SW 1271 (cell line): Measurements from ENCODE around the gene RAPGEF1.
"Not testable (repeated sequence)": the region's sequence is repeated elsewhere in the genome, so short reads cannot be mapped to it uniquely, and the experiment has no call there.

ENCODE experiments used
- DNase-seq, 2 experiments: peaks; one replicate each; lab custom pipeline; 2025; lab: John Stamatoyannopoulos, UW

Gene RAPGEF1

DNA sequence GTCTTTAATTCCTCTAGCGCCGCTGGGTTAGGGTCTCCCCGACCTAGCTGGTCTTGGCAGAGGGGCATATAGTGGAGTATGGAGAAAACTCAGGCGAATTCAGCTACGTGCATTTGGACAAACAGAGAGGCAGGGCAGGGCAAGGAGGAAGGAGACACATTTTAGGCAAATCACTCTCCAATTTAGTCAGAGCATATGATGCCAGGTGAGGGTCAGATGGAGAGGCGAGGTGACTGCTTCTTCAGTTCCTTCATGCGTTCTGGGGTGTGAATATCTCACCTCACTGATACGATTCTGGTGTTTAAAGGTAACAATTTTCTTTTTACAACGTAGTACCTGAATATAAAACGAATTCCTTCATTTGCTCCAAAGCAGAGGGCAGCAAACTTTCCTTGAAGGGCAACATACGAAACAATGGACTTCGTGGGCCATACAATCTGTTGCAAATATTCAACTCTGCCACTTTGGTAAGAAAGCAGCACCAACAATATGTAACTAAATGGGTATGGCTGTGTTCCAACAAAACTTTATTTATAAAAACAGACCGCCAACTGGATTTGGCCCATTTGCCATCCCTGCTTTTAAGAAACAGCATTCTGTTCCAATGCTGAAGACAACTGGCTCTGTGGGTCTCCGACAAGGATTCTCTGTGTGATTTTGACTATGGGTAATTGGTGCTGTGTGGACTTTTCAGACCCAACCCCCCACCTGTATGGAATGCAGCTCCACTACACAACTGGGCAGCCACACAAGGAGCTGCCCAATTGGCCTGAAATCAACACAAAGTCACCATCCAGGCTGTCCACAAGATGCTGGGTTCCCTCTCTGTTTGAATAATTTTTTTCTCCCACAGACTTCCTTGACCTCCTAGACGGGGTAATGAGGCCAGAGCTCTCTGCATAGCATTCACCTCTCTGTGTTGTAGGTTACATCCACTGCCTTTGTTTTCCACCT is 53.8 kb downstream of the RAPGEF1 start:
- no peak for DNase-seq

DNA sequence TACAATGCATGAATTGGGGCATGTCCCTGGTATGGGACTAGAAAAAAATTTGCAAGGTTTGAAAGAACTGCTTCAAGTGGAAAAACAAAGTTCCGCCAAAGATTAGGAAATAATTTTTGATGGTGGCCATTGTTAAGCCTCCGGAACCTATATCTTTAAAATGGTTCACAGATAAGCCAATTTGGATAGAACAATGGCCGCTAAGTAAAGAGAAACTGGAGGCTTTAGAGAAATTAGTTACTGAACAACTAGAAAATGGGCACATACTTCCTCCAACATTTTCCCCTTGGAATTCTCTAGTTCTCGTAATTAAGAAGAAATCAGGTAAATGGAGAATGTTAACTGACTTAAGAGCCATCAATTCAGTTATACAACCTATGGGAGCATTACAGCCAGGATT is 56.8 kb downstream of the RAPGEF1 start:
- not testable (repeated sequence) for DNase-seq

DNA sequence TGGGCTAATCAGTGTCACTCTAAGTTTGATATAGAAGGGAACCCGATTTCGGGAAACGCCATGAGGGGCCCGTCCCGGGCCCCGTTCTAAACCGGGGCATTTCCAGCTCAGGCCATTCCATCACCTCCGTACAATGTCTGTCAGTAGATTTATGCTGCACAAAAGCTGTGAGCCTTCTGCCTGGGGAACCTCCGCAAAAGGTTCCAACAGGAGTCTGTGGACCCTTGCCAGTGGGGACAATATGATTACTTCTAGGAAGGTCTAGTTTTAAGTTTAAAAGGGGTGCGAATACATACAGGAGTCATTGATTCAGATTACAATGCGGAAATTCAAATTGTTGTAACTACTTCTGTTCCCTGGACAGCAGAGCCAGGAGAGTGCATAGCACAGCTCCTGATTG is 57.6 kb downstream of the RAPGEF1 start:
- no peak for DNase-seq

DNA sequence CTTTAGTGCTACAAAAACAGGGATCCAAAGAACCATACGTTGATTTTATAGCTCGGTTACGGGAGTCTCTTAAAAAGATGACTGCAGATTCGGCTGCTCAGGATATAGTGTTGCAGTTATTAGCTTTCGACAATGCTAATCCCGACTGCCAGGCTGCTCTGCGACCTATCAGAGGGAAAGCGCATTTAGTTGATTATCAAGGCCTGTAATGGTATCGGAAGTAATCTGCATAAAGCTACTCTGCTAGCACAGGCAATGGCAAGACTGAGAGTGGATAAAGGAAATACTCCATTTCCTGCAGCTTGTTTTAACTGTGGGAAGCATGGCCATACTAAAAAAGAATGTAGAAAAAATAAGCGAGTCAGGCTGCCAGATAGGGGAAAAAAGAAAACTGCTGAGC is 58.0 kb downstream of the RAPGEF1 start:
- DNase-seq = not testable (repeated sequence)

DNA sequence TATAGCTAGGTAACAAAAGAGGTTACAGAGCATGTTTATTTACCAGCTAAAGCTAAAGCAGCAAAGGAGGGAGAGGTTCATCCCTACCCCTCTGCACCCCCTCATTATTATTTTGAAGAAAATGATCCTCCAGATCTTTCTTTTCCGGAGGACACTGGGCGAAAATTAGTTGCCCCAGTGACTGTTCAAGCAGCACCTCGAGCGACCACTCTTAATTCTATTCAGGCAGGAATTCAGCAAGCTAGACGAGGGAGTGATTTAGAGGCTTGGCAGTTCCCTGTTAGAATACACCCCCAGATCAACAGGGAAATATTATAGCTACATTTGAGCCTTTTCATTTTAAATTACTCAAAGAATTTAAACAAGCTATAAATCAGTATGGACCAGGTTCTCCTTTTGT is 58.8 kb downstream of the RAPGEF1 start:
- DNase-seq = not testable (repeated sequence)

DNA sequence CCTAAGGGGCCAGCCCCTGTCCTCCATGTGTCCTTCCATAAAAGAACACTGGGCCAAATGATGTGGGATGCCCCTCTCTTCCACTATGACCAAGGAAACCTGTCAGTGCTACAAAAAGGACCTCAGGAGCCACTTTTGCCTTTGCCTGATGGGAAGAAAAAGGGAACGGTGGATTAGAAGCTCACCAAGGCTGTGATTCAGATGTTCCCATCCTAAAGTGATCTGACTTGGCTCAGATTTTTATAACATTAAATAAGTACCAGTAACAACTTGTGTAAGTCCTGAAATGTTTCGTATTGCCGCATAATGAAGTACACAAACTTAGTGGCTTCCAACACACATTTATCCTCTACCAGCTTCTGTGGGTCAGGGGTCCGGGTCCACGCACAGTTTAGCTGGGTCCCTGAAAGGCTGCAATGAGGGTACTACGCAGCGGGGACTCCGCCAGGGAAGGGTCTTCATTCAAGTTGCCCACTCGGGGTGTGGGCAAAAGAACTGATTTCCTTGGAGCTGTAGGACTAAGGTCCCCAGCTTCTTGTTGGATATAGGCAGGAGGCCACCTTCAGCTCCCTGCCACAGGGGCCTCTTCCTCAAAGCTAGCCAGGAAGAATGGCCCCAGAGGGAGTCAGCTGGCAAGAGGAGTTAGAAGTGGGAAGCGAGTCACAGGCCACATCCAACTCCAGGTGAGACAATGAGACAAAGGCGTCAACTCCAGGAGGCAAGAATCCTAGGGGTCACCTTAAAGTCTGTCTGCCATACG is 60.4 kb downstream of the RAPGEF1 start:
- no peak for DNase-seq

DNA sequence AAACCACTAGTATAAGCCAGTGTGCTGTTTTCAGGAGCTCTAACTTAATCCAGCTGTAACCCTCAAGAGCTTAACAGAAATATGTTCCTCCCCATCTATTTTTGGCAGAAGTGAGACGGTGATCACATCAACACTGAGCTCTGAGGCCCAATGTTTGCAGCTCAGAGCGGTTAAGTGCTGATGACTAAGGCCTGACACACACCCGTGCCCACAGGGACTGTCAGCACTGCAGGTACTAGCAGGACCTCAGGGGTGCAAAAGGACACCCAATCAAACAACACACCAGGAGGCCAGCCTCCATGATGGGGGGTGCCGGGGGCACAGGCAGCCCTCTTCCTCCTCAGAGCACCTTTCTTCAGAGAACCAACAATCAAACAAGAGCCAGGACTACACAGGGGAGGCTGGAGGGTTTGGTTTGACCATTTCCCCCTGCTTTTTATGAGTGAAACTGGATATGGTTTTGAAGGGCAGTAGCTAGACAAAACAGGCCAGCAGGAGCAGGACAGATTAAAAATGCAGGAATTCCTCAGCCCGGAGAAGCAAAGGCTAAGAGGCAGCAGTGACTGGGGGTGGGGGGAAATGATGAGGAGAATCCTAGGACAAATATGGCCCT is 61.3 kb downstream of the RAPGEF1 start:
- DNase-seq = peak; percentile 73 to 90

DNA sequence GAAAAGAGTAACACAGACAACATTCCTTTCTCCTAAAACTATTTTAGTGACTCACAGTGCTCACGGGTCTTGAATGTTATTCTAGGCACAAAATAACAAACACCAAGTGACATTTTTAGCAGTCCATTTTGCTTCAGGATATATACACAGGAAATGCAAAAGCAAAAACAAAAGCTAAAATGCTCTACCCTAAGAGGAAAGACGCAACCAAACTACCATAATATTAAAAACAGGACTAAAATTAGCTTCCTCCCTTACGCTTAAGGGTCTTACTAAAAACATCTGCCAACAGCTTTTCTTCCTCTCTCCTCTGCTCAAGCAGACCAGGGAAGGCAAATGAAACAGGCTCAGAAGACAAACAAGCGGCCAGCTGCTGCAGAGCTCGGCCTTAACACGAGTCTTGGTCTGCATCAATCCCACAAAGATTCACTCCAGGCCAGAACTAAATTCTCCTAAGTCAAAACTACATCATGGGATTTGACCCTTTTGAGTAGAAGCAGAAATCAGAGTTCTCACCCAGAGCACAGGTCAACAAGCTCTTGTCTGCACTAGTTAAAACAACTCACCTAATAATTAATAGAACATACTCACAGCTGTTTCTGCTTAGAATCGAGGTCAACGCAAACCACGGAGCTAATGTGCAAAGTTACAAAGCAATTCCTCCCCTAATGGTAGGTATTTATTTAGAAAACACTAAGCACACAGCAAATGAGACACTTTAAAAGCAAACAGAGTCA is 62.3 kb downstream of the RAPGEF1 start:
- peak in 1 of 2 experiments; percentile 74 for DNase-seq

DNA sequence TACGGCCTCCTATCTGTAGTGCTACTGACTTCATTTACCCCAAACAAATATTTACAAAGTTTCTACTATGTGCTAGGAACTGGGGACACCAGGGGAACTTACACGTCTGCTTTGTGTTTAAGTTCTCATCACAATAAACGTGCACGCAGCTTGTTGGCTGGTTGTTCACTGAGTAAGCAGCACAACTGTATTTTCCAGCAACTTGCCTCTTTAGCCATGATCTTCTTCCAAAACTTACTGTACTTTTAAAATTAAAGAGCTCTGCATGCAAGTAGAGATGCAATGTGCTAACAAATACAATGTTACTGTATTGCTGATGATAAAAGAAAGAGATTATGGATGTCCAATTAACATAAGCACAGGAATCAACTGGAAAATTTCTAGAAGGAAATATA is 62.8 kb downstream of the RAPGEF1 start:
- DNase-seq = no peak

DNA sequence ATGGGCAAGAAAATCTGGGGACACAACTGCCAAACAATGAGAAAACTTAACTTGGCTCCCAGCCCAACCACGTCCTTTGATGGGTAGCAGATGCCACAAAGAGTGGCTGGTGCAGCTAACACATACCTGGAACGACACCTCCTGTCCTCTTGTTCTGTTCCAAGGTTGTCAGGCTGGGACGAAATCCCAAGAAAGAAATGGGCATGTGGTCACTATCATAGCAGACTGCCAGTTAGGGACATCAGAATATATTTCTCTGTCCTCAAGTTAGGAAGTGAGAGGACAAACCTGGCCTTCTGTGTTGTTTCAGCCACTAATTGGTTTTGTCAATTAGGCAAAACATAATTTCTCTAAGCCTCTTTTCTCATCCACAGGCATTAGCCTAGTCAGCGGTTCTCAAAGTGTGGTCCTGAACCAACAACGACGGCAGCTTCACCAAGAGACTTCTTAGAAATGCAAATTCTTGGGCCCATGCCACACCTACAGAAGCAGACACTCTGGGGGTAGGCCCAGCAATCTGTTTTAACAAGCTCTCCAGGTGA is 63.4 kb downstream of the RAPGEF1 start:
- no peak for DNase-seq

DNA sequence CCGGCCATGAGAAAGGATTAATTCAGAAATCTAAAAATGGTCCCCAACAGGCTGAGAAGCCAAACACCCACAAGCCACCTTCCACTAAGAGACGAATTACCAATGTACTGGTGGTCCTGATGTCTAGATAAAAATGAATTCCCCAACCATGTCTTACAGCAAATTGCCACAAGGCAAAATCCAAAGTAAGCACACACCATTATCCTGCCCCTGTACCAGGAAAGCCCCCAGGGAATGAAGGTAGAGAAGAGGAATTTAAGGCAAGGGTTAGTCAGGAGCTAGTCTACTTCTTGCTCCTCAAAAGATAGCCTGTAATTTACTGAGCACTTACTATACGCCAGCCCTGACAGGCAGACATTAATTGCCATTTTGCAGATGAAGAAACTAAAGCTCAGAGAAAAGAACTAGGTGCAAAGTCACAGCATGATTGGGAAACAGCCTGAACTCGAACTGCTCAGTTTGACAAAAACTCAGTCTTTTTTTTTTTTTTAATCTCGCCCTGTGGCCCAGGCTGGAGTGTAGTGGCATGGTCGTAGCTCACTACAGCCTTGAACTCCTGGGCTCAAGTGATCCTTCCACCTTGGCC is 64.3 kb downstream of the RAPGEF1 start:
- no peak for DNase-seq

DNA sequence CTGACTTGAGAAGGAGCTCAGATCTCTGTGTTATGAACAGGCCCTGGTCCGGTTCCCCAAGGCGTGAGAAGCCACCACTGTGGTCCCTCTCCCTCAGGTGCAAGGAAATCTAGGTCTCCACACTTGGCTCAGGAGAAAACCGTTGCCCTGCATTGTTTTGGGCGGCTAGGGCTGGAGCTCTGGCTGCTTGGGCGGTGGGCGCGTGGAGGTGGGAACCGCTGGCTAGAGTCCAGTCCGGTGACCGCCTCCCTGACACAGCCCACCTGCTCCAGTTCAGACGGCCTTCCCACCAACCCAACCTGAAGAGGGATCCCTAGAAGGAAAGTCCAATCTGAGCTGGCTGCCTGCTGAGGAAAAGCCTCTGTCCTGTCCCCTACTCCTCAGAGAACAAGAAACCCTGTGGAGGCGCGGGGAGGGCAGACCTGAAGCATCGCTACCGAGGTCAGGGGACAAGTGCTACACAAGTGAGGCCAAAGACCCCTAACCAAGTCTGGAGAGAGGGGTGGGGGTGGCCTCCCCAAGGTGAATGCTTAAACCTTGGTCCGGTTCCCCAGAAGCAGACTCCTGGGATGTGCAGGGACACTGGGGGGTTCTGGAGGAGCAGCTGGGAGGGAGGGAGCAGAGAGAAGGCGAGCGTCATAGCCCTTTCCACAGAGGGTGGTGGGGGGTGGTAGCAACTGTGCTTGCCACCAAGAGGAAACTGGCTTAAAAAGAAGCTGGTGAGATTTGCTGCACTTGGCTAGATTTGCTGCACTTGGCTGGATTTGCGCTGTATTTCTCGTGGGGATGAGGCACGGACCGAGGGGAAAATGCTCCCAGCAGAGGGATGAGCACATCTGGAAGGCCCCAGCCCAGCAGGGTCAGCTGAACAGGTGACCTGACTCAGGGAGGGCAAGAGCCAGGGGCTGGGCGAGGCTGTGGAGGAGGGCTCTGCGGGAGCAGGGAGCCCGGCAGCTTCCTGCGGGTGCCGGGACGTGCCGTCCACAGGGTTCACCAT is 65.2 kb downstream of the RAPGEF1 start:
- no peak for DNase-seq

DNA sequence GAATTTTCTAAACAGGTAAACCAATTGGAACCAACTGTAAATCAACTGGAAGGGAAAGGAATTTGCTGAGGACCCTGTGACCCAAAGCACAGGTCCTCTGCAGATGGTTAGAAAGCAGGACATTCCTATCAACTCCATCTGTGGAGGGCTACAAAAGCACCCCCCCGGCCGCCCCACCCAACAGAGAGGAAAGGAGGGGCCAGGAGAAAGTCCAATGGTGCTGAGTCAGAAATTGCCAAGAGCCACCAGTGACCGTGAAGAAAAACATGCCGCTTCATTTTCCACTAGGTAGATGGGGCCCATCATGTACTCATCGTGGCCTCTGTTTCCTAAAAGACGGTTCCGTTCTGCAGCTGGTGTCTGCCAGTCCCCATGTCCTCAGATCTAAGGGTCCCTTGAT is 66.3 kb downstream of the RAPGEF1 start:
- no peak for DNase-seq

DNA sequence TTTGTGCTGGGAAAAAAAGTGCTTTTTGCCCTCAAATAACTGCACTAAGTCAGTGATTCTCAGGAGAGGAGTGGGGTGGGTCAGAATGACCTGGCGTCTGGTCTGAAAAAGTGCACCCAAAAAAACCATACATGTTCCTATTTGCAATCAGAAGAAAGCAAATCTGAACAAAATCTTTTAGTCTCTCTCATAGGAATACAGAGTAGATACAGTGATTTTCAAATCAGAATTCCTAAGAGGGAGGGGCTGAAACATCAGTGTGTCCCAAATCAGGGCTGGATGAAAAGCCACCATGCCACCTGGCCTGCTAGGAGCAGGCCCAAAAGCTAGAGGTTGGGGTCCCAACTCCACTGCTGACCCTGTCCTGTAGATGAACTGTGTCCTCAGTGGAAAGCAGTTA is 66.8 kb downstream of the RAPGEF1 start:
- DNase-seq = no peak

DNA sequence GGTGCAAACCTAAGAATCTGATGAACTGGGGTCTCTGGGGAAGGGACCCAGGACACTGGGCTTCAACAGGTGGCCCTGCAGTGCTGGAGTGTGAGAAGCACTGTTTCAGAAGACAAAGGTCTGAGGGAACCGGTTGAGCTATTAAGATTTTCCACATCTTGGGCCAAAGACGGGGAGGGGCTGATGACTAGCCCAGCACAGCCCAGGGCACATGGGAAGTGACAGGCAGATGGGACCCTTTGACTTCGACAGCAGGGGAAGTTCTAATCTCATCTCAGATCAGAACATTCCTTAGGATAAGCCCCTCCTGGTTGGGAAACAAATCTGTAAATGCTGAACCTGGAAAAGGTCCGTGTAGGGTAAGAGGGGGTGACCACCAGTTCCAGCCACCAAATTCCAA is 67.4 kb downstream of the RAPGEF1 start:
- DNase-seq = no peak

DNA sequence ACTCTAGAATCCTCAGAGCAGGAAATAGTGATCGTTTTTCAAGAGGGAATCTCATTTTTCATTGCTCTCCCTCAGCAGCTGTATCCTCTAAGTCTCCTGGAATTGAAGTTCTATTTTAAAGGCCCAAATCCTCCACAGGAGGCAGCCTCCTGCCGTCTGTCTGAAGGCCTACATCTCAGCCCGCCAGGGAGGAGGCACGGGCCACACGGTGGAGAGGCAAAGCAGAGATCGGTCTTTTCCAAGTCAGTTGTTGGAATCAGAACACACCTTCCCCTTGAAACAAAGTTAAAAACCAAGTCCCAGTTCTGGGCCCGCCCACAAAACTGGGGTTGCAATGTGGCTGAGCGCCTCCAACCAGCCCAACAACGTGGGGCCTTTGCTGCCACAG is 68.7 kb downstream of the RAPGEF1 start:
- no peak for DNase-seq

DNA sequence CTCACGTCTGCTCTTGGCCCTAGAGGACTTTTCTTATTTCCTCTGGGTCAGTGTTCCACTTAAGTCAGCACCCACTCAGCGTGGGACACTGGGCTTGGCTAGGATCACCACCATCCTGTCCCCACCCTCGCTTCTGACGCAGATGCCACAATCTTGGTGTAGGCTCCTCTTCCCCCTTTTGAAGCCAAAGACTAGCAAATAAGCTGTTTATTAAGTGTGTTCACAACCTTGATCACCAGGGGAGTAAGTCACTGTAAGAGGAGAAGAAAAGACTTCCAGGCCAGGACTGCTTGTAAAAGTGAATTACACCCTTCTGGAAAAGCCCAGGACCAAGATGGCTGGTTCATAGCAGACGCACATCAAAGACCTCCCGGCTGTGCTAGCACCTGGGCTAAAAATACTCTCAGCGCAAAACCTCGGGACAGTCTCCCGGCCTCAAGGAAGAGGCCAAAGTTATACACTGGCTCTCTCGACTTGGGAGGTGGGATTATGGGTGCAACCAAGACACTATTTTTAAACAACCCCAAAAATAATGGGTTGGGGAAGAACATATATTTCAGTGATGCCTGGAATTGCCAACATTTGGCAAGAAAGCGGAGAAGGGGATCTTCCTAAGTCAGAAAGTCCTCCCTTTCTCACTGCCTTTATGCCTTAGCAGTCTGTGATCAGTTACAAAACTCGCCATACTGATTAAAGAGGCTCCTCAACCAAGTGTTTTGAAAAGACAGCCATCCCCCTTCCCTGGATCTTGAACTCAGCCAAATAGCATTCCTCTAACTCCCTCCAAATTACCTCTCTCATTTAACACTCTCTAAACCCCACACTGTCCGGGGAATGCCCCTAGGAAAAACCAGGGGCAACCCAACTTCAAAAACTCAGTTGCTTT is 69.4 kb downstream of the RAPGEF1 start:
- no peak for DNase-seq

DNA sequence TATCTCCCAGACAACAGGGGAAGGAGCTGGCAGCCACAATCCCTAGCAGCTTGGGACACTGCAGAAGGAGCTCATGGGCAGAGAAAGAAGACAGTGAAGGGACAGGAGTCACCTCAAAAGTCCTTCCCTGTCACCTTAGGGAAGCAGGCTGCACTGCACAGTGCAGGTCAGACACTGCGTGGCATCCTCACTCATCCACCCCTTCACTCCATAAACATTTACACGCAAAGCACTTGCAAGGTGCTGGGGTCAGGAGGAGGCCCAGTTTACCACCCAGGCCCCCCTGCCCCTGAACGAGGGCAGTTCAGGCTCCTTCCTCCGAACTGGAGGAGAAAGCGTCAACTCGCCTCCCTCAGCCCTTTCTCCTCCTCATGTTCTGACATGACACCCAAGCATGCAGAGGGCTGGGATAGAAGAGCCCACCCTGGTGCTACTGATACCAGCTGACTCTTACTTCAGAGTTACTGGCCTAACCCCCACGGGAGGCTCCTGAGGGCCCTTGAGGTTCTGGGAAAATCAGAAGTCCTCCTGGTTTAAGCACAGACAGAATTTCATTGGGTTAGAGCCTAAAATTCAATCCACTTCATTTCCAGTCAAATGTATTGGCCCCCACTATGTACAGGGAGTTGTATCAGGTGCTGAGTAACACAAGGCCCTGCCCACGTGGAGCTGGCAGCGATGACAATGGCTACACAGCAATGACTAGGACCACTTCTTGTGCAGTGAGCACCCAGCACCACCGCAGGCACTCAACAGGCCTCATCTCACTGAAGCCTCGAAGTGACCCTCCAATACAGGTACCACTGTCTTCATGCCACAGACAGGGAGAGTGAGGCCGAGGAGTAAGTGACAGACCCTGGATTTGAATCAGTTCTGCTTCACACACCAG is 70.4 kb downstream of the RAPGEF1 start:
- DNase-seq = no peak
